NK-92 (cell line): ENCODE measurements around the gene UGT1A1.

Experiments used
- DNase-seq: peaks from one replicate; lab custom pipeline; 2025; ENCODE audit not compliant: unreplicated experiment; lab: John Stamatoyannopoulos, UW

UGT1A1 gene

GRCh38 chr2:233756429-233757081 is 3.5 kb upstream of the UGT1A1 start:
- no peak for DNase-seq

DNA sequence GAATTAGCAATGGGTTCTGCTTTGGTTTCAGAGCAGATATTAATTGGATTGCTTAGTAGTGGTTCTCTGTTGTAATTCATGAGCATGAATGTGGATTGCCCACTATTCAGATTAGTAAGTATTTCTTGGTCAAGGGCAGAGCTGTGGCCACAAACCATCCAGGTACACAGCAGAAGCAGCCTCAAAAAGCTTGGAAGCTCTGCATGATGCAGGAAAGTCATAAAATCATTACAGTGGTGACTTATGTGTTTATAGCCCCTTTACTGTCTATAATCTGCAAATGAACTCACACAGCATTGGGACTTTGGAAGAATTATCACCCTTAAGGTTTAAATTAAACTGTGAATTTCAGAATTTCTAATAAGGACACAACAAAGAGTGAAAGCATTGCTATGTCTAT is 1.9 kb upstream of the UGT1A1 start:
- DNase-seq = no peak

DNA sequence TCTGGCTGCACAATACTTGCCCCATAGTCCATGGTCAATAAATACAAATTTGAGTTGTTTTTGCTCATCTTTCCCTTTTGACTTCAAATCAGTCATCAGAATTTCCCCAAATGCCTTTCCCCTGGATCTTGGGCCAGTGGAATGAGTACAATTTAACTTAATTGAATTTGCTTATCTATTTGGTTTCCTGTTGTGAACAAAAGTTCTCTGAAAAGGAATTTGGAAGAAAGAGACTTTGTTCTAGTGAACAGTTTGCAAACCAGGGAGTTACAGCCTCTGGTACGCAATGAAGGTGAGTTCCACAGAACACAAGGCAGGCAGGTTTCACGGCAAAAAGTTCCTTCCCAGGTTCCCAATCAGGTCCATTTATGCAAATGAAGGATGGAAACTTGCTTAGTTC is 1.2 kb upstream of the UGT1A1 start:
- no peak for DNase-seq

GRCh38 chr2:233761040-233761769 is 1.1 kb downstream of the UGT1A1 start:
- DNase-seq = no peak

GRCh38 chr2:233764264-233764663 is 4.2 kb downstream of the UGT1A1 start:
- DNase-seq = no peak

GRCh38 chr2:233764761-233765160 is 4.7 kb downstream of the UGT1A1 start:
- no peak for DNase-seq

GRCh38 chr2:233766416-233766815 is 6.3 kb downstream of the UGT1A1 start:
- no peak for DNase-seq

- DNase-seq = no peak
These were observed 8.0 kb downstream of the UGT1A1 start for GRCh38 chr2:233768076-233768475.

- no peak for DNase-seq
These were observed 9.2 kb downstream of the UGT1A1 start for GRCh38 chr2:233769260-233769659.

DNA sequence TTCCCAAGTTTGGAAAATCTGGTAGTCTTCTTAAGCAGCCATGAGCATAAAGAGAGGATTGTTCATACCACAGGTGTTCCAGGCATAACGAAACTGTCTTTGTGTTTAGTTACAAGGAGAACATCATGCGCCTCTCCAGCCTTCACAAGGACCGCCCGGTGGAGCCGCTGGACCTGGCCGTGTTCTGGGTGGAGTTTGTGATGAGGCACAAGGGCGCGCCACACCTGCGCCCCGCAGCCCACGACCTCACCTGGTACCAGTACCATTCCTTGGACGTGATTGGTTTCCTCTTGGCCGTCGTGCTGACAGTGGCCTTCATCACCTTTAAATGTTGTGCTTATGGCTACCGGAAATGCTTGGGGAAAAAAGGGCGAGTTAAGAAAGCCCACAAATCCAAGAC is 12.1 kb downstream of the UGT1A1 start:
- DNase-seq = no peak

GRCh38 chr2:233772583-233772982 is 12.5 kb downstream of the UGT1A1 start:
- DNase-seq = no peak

DNA sequence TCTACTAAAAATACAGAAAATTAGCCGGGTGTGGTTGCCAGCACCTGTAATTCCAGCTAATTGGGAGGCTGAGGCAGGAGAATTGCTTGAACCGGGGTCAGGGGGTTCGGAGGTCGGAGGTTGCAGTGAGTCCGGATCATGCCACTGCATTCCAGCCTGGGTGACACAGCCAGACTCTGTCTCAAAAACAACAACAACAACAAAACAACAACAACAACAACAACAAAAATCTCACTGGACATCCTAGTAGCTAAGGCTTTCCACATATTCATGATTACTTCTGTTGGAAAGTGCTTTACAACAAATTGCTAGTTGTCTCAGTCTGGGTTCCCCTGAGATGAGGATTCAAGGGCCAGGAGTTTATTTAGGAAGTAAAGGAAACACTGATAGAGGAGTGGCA is 13.8 kb downstream of the UGT1A1 start:
- no peak for DNase-seq

GRCh38 chr2:233775414-233775813 is 15.3 kb downstream of the UGT1A1 start:
- DNase-seq = no peak

DNA sequence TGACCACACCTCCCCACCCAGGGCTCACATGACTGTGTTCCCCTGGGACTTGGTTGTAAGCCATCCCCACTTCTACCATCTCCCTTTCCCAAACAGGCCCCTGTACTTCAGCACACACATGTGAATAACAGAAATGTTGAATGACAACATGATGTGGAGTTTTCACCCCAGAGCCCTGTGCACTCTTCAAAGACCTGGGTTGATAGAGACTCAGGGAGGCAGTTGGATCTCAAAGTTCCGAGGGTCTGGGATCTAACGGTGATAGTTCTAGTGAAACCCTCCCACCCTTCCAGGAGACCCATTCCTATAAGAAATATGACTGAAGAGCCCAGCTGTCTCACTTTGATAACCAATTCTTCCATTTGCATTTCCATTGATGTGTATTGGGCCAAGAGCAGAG is 18.0 kb downstream of the UGT1A1 start, which contains the start of gene MROH2A:
TSS of gene MROH2A (plus strand) at position 301 of the 400 bp plus-strand sequence. CDS start 1,029 bp downstream, outside the sequence.
- no peak for DNase-seq

DNA sequence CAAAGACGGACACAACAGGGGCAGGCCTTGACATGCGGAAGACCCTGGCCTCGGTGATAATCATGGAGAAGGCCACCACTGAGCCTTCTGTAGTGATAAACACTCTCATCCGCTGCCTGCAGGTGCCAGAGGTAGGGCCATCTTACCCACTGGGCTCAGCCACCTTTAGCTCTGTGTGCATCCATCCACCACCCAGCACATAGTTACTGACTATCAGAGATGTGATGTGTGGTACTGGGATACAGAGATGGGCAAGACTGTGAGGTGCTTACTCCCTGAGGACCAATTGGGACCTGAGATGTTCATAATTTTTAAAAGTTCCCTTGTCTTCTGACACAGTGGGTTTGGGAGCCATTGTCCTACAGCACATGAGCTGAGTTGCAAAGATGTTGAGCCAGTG is 19.7 kb downstream of the UGT1A1 start:
- no peak for DNase-seq

DNA sequence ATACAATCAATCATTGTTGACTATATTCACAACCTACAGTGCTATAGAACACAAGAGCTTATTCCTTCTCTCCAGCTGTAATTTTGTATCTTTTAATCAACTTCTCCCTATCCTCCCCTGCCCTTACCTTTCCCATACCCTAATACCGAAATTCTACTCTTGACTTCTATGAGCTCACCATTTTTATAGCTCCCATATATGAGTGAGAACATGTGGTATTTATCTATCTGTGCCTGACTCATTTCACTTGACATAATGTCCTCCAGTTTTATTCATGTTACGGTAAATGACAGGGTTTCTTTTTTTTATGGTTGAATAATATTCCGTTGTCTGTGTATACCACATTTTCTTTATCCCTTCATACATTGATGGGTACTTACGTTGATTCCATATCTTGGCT is 20.7 kb downstream of the UGT1A1 start:
- DNase-seq = no peak

DNA sequence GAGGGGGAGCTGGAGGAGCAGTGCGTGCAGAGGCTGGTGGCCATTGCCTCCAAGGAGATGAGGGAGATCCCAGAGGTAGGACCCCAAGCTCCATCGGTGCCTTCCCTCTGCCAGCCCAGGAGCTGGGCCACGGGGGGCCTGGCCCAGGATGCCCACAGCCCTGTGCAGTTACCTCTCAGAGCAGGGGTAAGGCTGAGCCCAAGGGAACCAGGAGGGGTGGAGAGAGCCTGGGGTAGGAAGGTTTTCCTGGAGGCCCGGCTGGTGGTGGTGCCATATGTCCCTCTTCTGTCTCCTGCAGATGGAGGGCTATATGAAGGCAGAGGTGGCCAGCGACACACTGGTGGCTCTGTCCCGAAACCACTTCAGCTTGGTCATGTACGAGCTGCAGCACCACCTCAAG is 29.5 kb downstream of the UGT1A1 start:
- DNase-seq = no peak

- no peak for DNase-seq
These were observed 31.2 kb downstream of the UGT1A1 start for GRCh38 chr2:233791151-233791882.

DNA sequence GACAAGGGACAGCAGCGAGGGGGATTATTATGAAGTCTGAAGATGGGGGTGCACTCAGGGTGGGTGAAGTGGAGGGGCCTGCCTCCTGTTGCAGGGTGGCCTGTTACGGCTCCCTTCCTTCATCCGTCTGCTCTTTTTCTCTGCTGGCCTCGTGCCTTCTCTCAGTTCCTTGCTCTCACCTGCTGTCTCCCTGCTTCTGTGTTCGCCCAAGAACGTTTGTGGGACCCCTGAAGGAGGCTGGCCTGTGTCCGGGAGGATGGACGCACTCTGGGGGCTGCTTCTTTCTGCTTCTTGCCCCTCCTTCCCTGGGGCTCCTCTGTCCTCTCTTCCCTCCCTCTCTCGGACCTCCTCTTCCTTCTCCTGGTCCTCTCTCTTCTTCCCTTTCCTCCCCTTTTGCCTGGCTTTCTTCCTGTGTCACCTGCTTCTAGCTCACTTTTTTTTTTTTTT is 31.8 kb downstream of the UGT1A1 start:
- no peak for DNase-seq

DNA sequence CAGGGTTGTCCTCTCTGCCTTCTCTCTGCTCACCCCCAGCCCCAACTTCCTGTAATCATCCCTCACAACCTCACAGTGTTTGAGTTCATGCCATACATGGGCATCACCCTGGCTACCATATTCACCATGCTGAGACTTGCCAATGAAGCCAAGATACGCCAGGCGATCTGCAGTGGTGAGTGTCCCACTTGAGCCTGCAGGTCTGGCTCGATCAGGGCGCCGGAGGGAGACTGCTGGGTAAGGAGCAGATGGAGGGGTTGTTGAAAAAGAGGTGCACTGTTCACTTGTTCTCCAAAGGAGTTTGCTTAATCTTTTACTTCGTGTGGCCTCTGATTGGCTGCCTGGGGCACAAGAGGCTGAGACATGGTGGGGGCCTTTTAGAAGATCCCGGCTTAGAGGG is 32.6 kb downstream of the UGT1A1 start:
- no peak for DNase-seq

- no peak for DNase-seq
These were observed 33.5 kb downstream of the UGT1A1 start for GRCh38 chr2:233793465-233794127.
